H1 (cell line): Measurements from ENCODE around the gene ASMTL. TPM values are rescaled to one million over a fixed set of nuclear protein-coding genes. Genes with fewer than 3 reads are reported as not detected.

Experiments
- E2F6 ChIP-seq: IDR thresholded peaks from 2 replicates; pipeline ENCODE4 v1.6.1; 2012; ENCODE audit warnings: inconsistent platforms
- SIRT6 ChIP-seq: IDR thresholded peaks from one replicate; pipeline ENCODE4 v1.7.1; 2012; ENCODE audit warnings: low read length, inconsistent platforms
- polyA plus RNA-seq, 7 experiments: library from polyadenylated mRNA; depleted of rRNA in 3 of 7; stranded (reverse) in 5 of 7; unstranded in 2 of 7; fragments of >200 nt in 5 of 7; fragments of 200-250 nt in 2 of 7; gene quantifications; 1 replicate in 5 of 7; 2 replicates in 1 of 7; 4 replicates in 1 of 7; pipeline versions ENCODE4 v1.2.1 to v1.2.3, GENCODE V29; 2011 to 2013; ENCODE audit warnings: missing spikeins in 2 of 7, mixed read lengths in 2 of 7
- total RNA-seq: library from RNA; stranded (reverse); fragmentation: NEBNext Ultra II Directional; extraction: Animal tissue kit (Norgen Biotek cat#: 25700); gene quantifications from 2 replicates; pipeline ENCODE4 v1.2.1, GENCODE V29; 2021

ASMTL gene
- total and polyA plus RNA-seq, 2 of the 8 experiments (the other 6 are each of a cell fraction or from before 2014, with no cell fraction given), result 75.6 to 81.4 TPM

GRCh38 chrX:1433646-1434357, 18.9 kb downstream of the ASMTL start (continued):
- no peak for TF ChIP-seq E2F6
- TF ChIP-seq SIRT6, result no peak
